ENCODE results near the gene TBX1. TPM values are rescaled to one million over a fixed set of nuclear protein-coding genes. Genes with fewer than 3 reads are reported as not detected.

Gene TBX1
- total RNA-seq, 1 experiment from 2014 or later: not detected

DNA sequence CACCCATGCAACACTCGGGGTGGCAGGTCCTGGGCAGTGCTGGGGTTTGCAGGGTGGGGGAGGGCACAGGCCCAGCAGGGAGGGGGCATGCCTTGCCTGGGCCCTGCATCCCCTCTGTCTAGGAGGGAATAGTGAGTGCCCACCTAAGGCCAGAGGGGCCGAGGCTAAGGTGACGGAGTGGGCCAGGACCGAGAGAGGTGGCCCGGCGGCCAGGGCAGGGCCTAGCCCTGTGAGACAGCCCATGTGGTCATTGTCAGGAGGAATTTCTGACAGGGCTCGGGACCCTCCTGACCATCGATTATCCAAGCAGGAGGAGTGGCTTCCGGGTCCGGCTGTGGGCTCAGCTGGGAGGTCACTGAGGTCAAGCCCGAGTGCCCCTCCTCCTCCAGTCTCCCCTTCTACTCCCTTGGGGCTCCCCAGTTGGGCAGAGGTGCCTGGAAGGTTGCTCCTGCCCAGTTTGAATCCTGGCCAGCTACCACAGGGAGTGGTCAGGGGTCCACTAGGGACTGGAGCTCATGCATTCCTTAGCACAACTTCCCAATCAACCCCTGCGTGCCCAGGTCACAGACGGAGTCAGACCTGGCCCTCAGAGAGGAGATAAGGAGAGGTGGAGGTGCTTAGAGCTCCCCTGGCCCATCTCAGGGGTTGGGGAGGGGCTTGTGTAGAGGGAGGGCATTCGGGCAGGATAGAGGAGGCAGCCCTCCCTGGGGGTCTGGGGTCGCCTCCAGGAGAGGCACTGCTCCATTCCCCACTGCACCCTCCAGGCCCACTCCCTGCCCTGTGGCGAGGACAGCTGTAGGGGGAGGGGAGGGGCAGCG is 22.5 kb upstream of the TBX1 start:
- Mint-ChIP-seq H3K9me3 (ENCODE audit: low read depth, unreplicated experiment) (no peaks in the 10 kb centered on the region), H3K27ac (ENCODE audit: unreplicated experiment) (no peak overlapping the region), H3K4me1 (ENCODE audit: low read depth, unreplicated experiment) (no peaks in the 10 kb centered on the region), H3K27me3 (ENCODE audit: unreplicated experiment) (peaks cover 50% of the 10 kb centered on the region), H3K36me3 (ENCODE audit: insufficient read depth, unreplicated experiment) (no peaks in the 10 kb centered on the region), H3K4me3 (ENCODE audit: low read depth, unreplicated experiment) (no peak overlapping the region)
- no peak for DNase-seq
- BruUV-seq (replicated peaks): no TSS peak
- TF ChIP-seq, protein P1, sequence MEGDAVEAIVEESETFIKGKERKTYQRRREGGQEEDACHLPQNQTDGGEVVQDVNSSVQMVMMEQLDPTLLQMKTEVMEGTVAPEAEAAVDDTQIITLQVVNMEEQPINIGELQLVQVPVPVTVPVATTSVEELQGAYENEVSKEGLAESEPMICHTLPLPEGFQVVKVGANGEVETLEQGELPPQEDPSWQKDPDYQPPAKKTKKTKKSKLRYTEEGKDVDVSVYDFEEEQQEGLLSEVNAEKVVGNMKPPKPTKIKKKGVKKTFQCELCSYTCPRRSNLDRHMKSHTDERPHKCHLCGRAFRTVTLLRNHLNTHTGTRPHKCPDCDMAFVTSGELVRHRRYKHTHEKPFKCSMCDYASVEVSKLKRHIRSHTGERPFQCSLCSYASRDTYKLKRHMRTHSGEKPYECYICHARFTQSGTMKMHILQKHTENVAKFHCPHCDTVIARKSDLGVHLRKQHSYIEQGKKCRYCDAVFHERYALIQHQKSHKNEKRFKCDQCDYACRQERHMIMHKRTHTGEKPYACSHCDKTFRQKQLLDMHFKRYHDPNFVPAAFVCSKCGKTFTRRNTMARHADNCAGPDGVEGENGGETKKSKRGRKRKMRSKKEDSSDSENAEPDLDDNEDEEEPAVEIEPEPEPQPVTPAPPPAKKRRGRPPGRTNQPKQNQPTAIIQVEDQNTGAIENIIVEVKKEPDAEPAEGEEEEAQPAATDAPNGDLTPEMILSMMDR (IDR thresholded peaks at IDR 0.05; ENCODE audit: unreplicated experiment): no peak
- CTCF ChIA-PET: interaction anchor here (0.7 kb wide), 1 partner anchor 172 kb away, joined by 6 read pairs; no protein-coding TSS in a partner anchor
- intact Hi-C loops (cut with micrococcal nuclease; ENCODE audit: unreplicated experiment): no loop called here

DNA sequence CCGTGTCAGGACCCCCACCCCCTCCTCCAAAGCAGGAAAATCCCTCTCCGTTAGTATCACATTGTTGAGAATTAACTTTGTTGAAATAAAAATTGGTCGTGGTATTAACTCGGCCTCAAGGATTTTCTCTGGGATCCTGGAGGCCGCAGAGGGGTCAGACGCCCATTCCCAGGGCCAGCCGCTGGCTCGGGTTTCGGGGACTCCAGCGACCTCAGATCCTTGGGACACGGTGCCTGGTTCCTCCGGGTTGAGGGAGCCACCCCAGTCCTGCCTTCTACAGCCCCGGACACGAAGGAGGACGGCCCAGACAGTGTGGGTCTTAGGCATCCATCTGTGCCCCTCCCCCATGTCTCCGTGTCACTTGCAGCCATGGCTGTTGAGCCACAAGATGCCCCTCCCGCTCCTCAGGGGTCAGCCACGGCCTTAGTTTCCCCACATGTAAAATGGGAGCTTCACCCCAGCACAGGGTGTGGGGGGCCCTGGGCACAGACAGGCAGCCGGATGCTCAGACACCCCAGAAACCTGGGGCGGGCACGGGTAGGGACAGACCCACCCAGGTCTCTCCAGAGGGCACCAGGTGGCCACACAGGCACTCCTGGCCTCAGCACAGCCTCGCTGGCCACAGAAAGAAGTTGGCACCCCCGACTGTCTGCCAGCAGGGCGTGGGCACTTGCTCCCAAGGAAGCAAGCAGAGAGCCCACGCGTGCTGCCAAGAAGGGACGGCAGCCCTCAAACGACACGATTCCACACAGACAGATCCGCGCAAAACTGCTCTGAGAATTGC is 21.7 kb upstream of the TBX1 start:
- CTCF ChIA-PET: no interaction called here
- Mint-ChIP-seq H3K27ac (ENCODE audit: unreplicated experiment) (no peak overlapping the region), H3K4me3 (ENCODE audit: low read depth, unreplicated experiment) (no peak overlapping the region), H3K9me3 (ENCODE audit: low read depth, unreplicated experiment) (no peaks in the 10 kb centered on the region), H3K4me1 (ENCODE audit: low read depth, unreplicated experiment) (no peaks in the 10 kb centered on the region), H3K36me3 (ENCODE audit: insufficient read depth, unreplicated experiment) (no peaks in the 10 kb centered on the region), H3K27me3 (ENCODE audit: unreplicated experiment) (peaks cover 43% of the 10 kb centered on the region)
- BruUV-seq (replicated peaks): no TSS peak
- DNase-seq: no peak
- intact Hi-C loops (cut with micrococcal nuclease; ENCODE audit: unreplicated experiment): no loop called here
- TF ChIP-seq, protein P1 (IDR thresholded peaks at IDR 0.05; ENCODE audit: unreplicated experiment): no peak

DNA sequence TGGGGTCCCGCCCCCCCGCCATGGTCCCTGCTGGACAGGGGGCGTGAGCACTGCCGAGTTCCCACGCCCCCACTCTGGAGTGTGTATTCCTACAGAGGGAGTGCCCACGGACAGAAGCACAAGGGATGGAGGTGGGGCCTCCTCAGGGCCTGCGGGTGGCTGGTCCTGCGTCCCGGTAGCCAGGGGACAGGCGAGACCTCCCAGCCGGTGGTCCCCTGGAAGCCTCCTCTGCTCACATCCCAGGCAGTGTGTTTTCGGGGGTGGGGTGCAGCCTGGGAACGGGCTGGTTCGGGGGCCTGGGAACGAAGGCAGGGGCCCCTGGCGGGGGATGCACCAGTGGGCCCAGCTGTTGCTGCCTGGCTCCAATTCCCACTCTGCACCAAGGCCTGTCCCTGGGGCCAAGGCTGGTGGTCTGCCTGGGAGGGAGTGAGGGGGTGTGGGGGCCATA is 21.1 kb upstream of the TBX1 start:
- intact Hi-C loops (cut with micrococcal nuclease; ENCODE audit: unreplicated experiment): no loop called here
- DNase-seq: no peak
- no peak overlapping the region for H3K27ac Mint-ChIP-seq (ENCODE audit: unreplicated experiment)
- no peaks in the 10 kb centered on the region for H3K4me1 Mint-ChIP-seq (ENCODE audit: low read depth, unreplicated experiment)
- CTCF ChIA-PET: no interaction called here
- H3K9me3 Mint-ChIP-seq (ENCODE audit: low read depth, unreplicated experiment): no peaks in the 10 kb centered on the region
- peaks cover 40% of the 10 kb centered on the region for H3K27me3 Mint-ChIP-seq (ENCODE audit: unreplicated experiment)
- H3K4me3 Mint-ChIP-seq (ENCODE audit: low read depth, unreplicated experiment): no peak overlapping the region
- TF ChIP-seq, protein P1 (IDR thresholded peaks at IDR 0.05; ENCODE audit: unreplicated experiment): no peak
- BruUV-seq (replicated peaks): no TSS peak
- H3K36me3 Mint-ChIP-seq (ENCODE audit: insufficient read depth, unreplicated experiment): no peaks in the 10 kb centered on the region

DNA sequence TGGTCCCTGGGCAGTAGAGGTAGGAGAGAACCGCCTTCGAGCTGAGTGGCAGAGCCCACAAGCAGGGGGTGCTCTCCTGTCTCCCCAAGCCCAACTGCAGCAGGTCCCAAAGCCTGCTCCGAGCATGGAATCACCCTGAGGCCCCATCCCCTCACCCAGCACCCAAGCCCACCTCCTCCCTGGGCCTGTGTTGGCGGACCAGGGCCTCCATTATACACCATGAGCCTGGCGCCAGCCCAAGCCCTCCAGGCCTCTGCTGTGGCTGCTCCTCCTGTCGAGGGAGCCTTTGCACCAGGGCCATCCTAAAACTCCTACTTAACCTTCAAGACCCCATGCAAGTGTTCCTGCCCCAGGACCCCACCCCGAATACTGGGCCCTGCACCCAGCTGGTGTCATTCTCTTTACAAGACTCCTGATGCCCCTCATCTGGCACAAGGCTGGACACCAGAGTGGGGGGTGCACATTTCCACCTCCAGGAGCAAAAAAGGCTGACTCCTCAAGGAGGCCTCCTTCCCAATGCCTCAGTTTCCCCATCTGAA is 20.6 kb upstream of the TBX1 start:
- H3K27me3 Mint-ChIP-seq (ENCODE audit: unreplicated experiment): peaks cover 35% of the 10 kb centered on the region
- no peaks in the 10 kb centered on the region for H3K4me1 Mint-ChIP-seq (ENCODE audit: low read depth, unreplicated experiment)
- TF ChIP-seq, protein P1 (IDR thresholded peaks at IDR 0.05; ENCODE audit: unreplicated experiment): no peak
- H3K9me3 Mint-ChIP-seq (ENCODE audit: low read depth, unreplicated experiment): no peaks in the 10 kb centered on the region
- BruUV-seq (replicated peaks): no TSS peak
- intact Hi-C loops (cut with micrococcal nuclease; ENCODE audit: unreplicated experiment): no loop called here
- H3K4me3 Mint-ChIP-seq (ENCODE audit: low read depth, unreplicated experiment): no peak overlapping the region
- DNase-seq: no peak
- no peak overlapping the region for H3K27ac Mint-ChIP-seq (ENCODE audit: unreplicated experiment)
- no peaks in the 10 kb centered on the region for H3K36me3 Mint-ChIP-seq (ENCODE audit: insufficient read depth, unreplicated experiment)
- CTCF ChIA-PET: no interaction called here

Measured in Calu3 (cell line).